IMR-90 (cell line): Measurements from ENCODE around the gene PPIH. TPM values are rescaled to one million over a fixed set of nuclear protein-coding genes. Genes with fewer than 3 reads are reported as not detected.
A peak's percentile ranks its signal among the peaks of the same experiment; 100 is the strongest.

ENCODE experiments used
- ATAC-seq: fragments of 200-7000 bp; cut with Tn5 transposase; 2 replicates; pipeline ENCODE4 v1.9.1; 2020; ENCODE audit warnings: low read depth, mild to moderate bottlenecking, moderate library complexity
- BruUV-seq: library from RNA; stranded (reverse); fragments of 400-500 nt; replicated peaks from 2 replicates; lab custom pipeline; 2021; lab: Mats Ljungman, UMichigan
- CTCF ChIA-PET: fragments of 300-600 bp; formaldehyde crosslinking; extraction: SDS; loops from one replicate; lab custom pipeline; 2021; ENCODE audit warnings: antibody characterized with exemption; lab: Yijun Ruan, JAX
- POLR2A ChIA-PET: fragments of 300-600 bp; sonication (Branson Sonifier 250); formaldehyde crosslinking; loops from one replicate; lab custom pipeline; 2022; ENCODE audit warnings: antibody characterized with exemption; ENCODE audit not compliant: unreplicated experiment; lab: Charles Lee
- DNase-seq: peaks from one replicate; pipeline ENCODE4 v3.0.0; 2013
- H2AFZ ChIP-seq: replicated peaks from 2 replicates; pipeline ENCODE3; 2013; ENCODE audit warnings: low read length, mild to moderate bottlenecking; ENCODE audit not compliant: poor library complexity
- H2AK5ac ChIP-seq: 2 replicates; pipeline ENCODE4 v1.6.1; 2013; ENCODE audit warnings: low read depth, low read length, inconsistent platforms
- H2AK9ac ChIP-seq: replicated peaks from 2 replicates; pipeline ENCODE3; 2013; ENCODE audit warnings: mild to moderate bottlenecking, low read depth, low read length, moderate library complexity; ENCODE audit not compliant: poor library complexity
- H2BK120ac ChIP-seq: 2 replicates; pipeline ENCODE4 v1.6.1; 2013; ENCODE audit warnings: low read depth, low read length, inconsistent platforms
- H2BK15ac ChIP-seq: 3 replicates; pipeline ENCODE4 v1.6.1; 2013; ENCODE audit warnings: low read depth, low read length, inconsistent platforms
- H2BK20ac ChIP-seq: 2 replicates; pipeline ENCODE4 v1.6.1; 2013; ENCODE audit warnings: low read depth, mild to moderate bottlenecking, inconsistent platforms, low read length, moderate library complexity
- H2BK5ac ChIP-seq: 2 replicates; pipeline ENCODE4 v1.6.1; 2013; ENCODE audit warnings: mild to moderate bottlenecking, low read depth, low read length, inconsistent platforms; ENCODE audit not compliant: poor library complexity, severe bottlenecking
- H3K14ac ChIP-seq: replicated peaks from 2 replicates; pipeline ENCODE4 v1.6.1; 2013; ENCODE audit warnings: low read depth, low read length, inconsistent platforms
- H3K18ac ChIP-seq: 2 replicates; pipeline ENCODE4 v1.6.1; 2013; ENCODE audit warnings: low read depth, low read length, control low read depth
- H3K23ac ChIP-seq: 2 replicates; pipeline ENCODE4 v1.6.1; 2013; ENCODE audit warnings: low read depth, low read length, inconsistent platforms
- H3K27ac ChIP-seq: 2 replicates; pipeline ENCODE4 v1.5.1; 2013; ENCODE audit warnings: mild to moderate bottlenecking, control low read depth, low read length; ENCODE audit not compliant: insufficient read depth
- H3K27me3 ChIP-seq: 2 replicates; pipeline ENCODE4 v1.6.1; 2013; ENCODE audit warnings: low read length; ENCODE audit not compliant: control insufficient read depth, insufficient read depth
- H3K36me3 ChIP-seq: 2 replicates; pipeline ENCODE4 v1.6.1; 2013; ENCODE audit warnings: low read length, mixed read lengths; ENCODE audit not compliant: control insufficient read depth, insufficient read depth
- H3K4ac ChIP-seq: 2 replicates; pipeline ENCODE4 v1.6.1; 2013; ENCODE audit warnings: low read depth, low read length, inconsistent platforms
- H3K4me1 ChIP-seq: 2 replicates; pipeline ENCODE4 v1.6.1; 2013; ENCODE audit warnings: low read length, mixed read lengths; ENCODE audit not compliant: control insufficient read depth, insufficient read depth
- H3K4me2 ChIP-seq: 2 replicates; pipeline ENCODE4 v1.6.1; 2013; ENCODE audit warnings: low read depth, mild to moderate bottlenecking, control low read depth, low read length, moderate library complexity
- H3K4me3 ChIP-seq: 2 replicates; pipeline ENCODE4 v1.5.1; 2013; ENCODE audit warnings: low read depth, mild to moderate bottlenecking, control low read depth, low read length, moderate library complexity; ENCODE audit not compliant: insufficient read depth
- H3K56ac ChIP-seq: 2 replicates; pipeline ENCODE4 v1.6.1; 2013; ENCODE audit warnings: low read length, inconsistent platforms; ENCODE audit not compliant: insufficient read depth; ENCODE audit errors: extremely low read depth
- H3K79me1 ChIP-seq, 2 experiments: 2 replicates each; pipeline ENCODE4 v1.6.1; 2013; ENCODE audit warnings: low read length in 2 of 2, inconsistent platforms in 1 of 2, low read depth in 1 of 2
- H3K9ac ChIP-seq: 2 replicates; pipeline ENCODE4 v1.6.1; 2013; ENCODE audit warnings: low read depth, low read length, control low read depth
- H3K9me1 ChIP-seq: 2 replicates; pipeline ENCODE4 v1.6.1; 2013; ENCODE audit warnings: low read length, inconsistent platforms; ENCODE audit not compliant: insufficient read depth
- H3K9me3 ChIP-seq: 2 replicates; pipeline ENCODE4 v1.6.1; 2013; ENCODE audit warnings: low read length; ENCODE audit not compliant: control insufficient read depth, insufficient read depth
- H4K20me1 ChIP-seq: 2 replicates; pipeline ENCODE4 v1.6.1; 2013; ENCODE audit warnings: low read length, inconsistent platforms; ENCODE audit not compliant: insufficient read depth
- H4K5ac ChIP-seq: 2 replicates; pipeline ENCODE4 v1.6.1; 2013; ENCODE audit warnings: mild to moderate bottlenecking, low read depth, low read length, control low read depth
- H4K8ac ChIP-seq, 2 experiments: 2 replicates each; pipeline ENCODE4 v1.6.1; 2013; ENCODE audit warnings: low read depth in 2 of 2, low read length in 2 of 2, control low read depth in 1 of 2, inconsistent platforms in 1 of 2
- H4K91ac ChIP-seq: 2 replicates; pipeline ENCODE4 v1.6.1; 2013; ENCODE audit warnings: low read depth, low read length, inconsistent platforms; ENCODE audit not compliant: insufficient read depth
- CHD1 ChIP-seq: IDR thresholded peaks from 2 replicates; pipeline ENCODE4 v1.6.1; 2012; ENCODE audit warnings: low read depth, low read length, improper control_type of control experiment
- FOS ChIP-seq: fragments of 150-350 bp; IDR thresholded peaks from 2 replicates; pipeline ENCODE4 v1.6.1; 2016; ENCODE audit warnings: low read depth, low read length
- MAFK ChIP-seq: IDR thresholded peaks from 2 replicates; pipeline ENCODE4 v1.6.1; 2012; ENCODE audit warnings: low read depth, low read length, improper control_type of control experiment
- MAZ ChIP-seq: IDR thresholded peaks from 2 replicates; pipeline ENCODE4 v1.6.1; 2012; ENCODE audit warnings: low read depth, mild to moderate bottlenecking, low read length, improper control_type of control experiment, moderate library complexity, borderline replicate concordance
- MXI1 ChIP-seq: IDR thresholded peaks from 2 replicates; pipeline ENCODE4 v1.6.1; 2012; ENCODE audit warnings: low read depth, mild to moderate bottlenecking, low read length, moderate library complexity, borderline replicate concordance
- NFE2L2 ChIP-seq: fragments of 150-350 bp; IDR thresholded peaks from 2 replicates; pipeline ENCODE4 v1.6.1; 2016; ENCODE audit warnings: low read depth, mild to moderate bottlenecking, low read length
- RAD21 ChIP-seq: IDR thresholded peaks from 2 replicates; pipeline ENCODE4 v1.6.1; 2012; ENCODE audit warnings: low read length, improper control_type of control experiment
- RCOR1 ChIP-seq: IDR thresholded peaks from 2 replicates; pipeline ENCODE4 v1.6.1; 2012; ENCODE audit warnings: mild to moderate bottlenecking, low read length, improper control_type of control experiment; ENCODE audit not compliant: insufficient replicate concordance
- RFX5 ChIP-seq: IDR thresholded peaks from 2 replicates; pipeline ENCODE4 v1.8.0; 2012; ENCODE audit warnings: low read depth, mild to moderate bottlenecking, low read length, moderate library complexity
- SMC3 ChIP-seq: fragments of 150-350 bp; IDR thresholded peaks from 2 replicates; pipeline ENCODE4 v1.6.1; 2016; ENCODE audit warnings: low read depth, mild to moderate bottlenecking, antibody characterized with exemption, low read length, moderate library complexity
- WGBS, 2 experiments: methylation state at CpG; one replicate each; pipeline versions ENCODE4 v1.1.5 to v1.1.7; 2013; ENCODE audit warnings: missing lambda C conversion rate in 2 of 2; ENCODE audit not compliant: insufficient read length in 1 of 2; ENCODE audit errors: extremely low coverage in 2 of 2; 5-methylcytosine and 5-hydroxymethylcytosine counted together
- dilution Hi-C: fragments of 300-500 bp; cut with HindIII; formaldehyde crosslinking; loops from one replicate; pipeline ENCODE4 v1.14.3; 2018; ENCODE audit warnings: low sequenced_read_pairs; ENCODE audit not compliant: unreplicated experiment
- in situ Hi-C: fragments of 300-500 bp; cut with MboI; formaldehyde crosslinking; loops from 3 replicates; pipeline ENCODE4 v1.14.3; 2019; ENCODE audit warnings: low sequenced_read_pairs, inconsistent platforms, mixed read lengths
- intact Hi-C: fragments of 100-400 bp; cut with micrococcal nuclease; formaldehyde crosslinking; loops from 2 replicates; pipeline ENCODE4 v1.10.0; 2022
- polyA plus RNA-seq, 3 experiments: library from polyadenylated mRNA; depleted of rRNA; stranded (reverse); fragments of >200 nt; gene quantifications; 2 replicates each; pipeline ENCODE4 v1.2.3, GENCODE V29; 2012; ENCODE audit warnings: low replicate concordance in 1 of 3
- total RNA-seq: library from RNA; depleted of rRNA; stranded (reverse); fragments of >200 nt; gene quantifications from 2 replicates; pipeline ENCODE4 v1.2.3, GENCODE V29; 2012
- TF ChIP-seq, protein P1 (sequence below): conservative IDR thresholded peaks from 2 replicates; pipeline ENCODE4 v1.5.1; 2012; ENCODE audit warnings: mild to moderate bottlenecking, low read depth, low read length, improper control_type of control experiment
- TF ChIP-seq, protein P2 (sequence below): fragments of 150-350 bp; IDR thresholded peaks from 2 replicates; pipeline ENCODE4 v1.6.1; 2017; ENCODE audit warnings: mild to moderate bottlenecking, antibody characterized with exemption, low read length, low read depth
- TF ChIP-seq, protein P3 (sequence below): fragments of 150-350 bp; IDR thresholded peaks from 2 replicates; pipeline ENCODE4 v1.6.1; 2016; ENCODE audit warnings: low read depth, mild to moderate bottlenecking, low read length, moderate library complexity, borderline replicate concordance

The PPIH gene
- total and polyA plus RNA-seq, 2 of the 4 experiments (the other 2 are of a cell fraction): 22.4 to 52.1 TPM

DNA sequence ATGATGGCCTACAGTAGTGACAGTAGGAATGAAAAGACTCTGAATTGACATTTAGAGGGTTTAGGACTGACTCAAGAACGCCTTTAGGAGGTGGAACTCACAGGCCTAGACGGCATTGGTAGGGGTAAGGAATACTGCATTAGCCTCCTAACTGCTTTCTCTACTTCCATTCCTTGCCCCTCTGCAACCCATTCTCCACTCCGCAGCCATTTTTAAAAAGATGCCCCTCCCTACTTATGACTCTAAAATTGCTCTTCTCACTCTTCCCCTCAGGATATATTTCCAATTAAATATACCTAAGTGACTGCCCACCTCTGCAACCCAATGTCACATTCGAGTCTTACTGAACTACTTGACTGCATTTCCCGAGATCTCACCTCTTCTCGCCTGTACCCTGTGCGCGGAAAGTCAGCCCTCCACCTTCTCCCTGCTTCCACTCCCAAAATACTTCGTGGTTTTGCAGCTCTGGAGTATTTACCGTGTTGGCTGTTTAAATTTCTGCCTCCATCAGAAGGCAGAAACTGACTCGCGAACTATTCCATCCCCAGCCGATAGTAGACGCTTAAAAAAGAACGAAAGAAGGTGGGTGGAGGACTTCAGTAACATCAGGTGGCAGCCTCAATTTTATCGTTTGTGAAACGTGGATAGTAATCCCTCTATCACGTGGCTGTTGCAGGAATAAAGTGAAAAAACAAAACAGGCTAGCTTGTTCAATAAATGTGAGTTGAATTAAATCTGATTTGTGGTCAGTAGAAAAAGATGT is 22.9 kb downstream of the PPIH start:
- H2AK9ac ChIP-seq: peak overlapping the region; percentile 6
- H2BK5ac ChIP-seq: peak overlapping the region; percentile 71
- H2BK15ac ChIP-seq: no peak overlapping the region; the same call in 2 of the 3 replicates
- TSS peak; percentile 82 for BruUV-seq
- no peak overlapping the region for H2BK20ac ChIP-seq
- peak overlapping the region; percentile 91 for H3K23ac ChIP-seq
- CTCF ChIA-PET: interaction anchor here (1.4 kb wide), 1 partner anchor 10 kb away, joined by 3 read pairs; no protein-coding TSS in a partner anchor
- no peak for ATAC-seq
- H3K27me3 ChIP-seq: no peaks in the 10 kb centered on the region
- peak overlapping the region; percentile 85 for H3K56ac ChIP-seq
- dilution Hi-C loops: no loop called here
- no peaks in the 10 kb centered on the region for H3K9me3 ChIP-seq
- H3K79me1 ChIP-seq: peaks cover 12 to 23% of the 10 kb centered on the region in 2 experiments; a peak in 3 of 4 replicates
- peak overlapping the region; percentile 53; the same call in 1 of the 2 replicates for H2AK5ac ChIP-seq
- H3K4ac ChIP-seq: peak overlapping the region; percentile 95
- 5% methylated on average over 9 of the region's 18 CpGs; no CpG with 5 or more reads in 1 of the 2 experiments for WGBS, 2 experiments
- H3K36me3 ChIP-seq: peaks cover 4% of the 10 kb centered on the region
- H3K4me1 ChIP-seq: peaks cover 10% of the 10 kb centered on the region; the same call in 1 of the 2 replicates
- POLR2A ChIA-PET: interaction anchor here (1.4 to 1.5 kb wide), 2 partner anchors 9 to 85 kb away, joined by 3 to 6 read pairs; no protein-coding TSS in a partner anchor
- H2BK120ac ChIP-seq: peak overlapping the region; percentile 51; the same call in 1 of the 2 replicates
- H3K9me1 ChIP-seq: peaks cover 7% of the 10 kb centered on the region
- H2AFZ ChIP-seq: peak overlapping the region; percentile 93
- H3K14ac ChIP-seq: peak overlapping the region; percentile 94
- peak overlapping the region; percentile 50 for H3K4me3 ChIP-seq
- intact Hi-C loops: loop anchor here (5.0 to 10.0 kb wide), 4 partner anchors 86 to 536 kb away; partner anchors contain the start of genes C1orf50, P3H1 and ZNF691
- DNase-seq: no peak
- H4K91ac ChIP-seq: peak overlapping the region; percentile 60
- no peak overlapping the region for H3K18ac ChIP-seq
- peak overlapping the region; percentile 71 for H3K9ac ChIP-seq
- H4K8ac ChIP-seq: peak overlapping the region; percentile 87 to 95
- H4K5ac ChIP-seq: peak overlapping the region; percentile 69
- H3K27ac ChIP-seq: peak overlapping the region; percentile 82
- H4K20me1 ChIP-seq: peaks cover 33% of the 10 kb centered on the region
- H3K4me2 ChIP-seq: peak overlapping the region; percentile 95
- in situ Hi-C loops: no loop called here
- TF ChIP-seq SMC3: no peak
- TF ChIP-seq NFE2L2: no peak
- TF ChIP-seq, protein P1, sequence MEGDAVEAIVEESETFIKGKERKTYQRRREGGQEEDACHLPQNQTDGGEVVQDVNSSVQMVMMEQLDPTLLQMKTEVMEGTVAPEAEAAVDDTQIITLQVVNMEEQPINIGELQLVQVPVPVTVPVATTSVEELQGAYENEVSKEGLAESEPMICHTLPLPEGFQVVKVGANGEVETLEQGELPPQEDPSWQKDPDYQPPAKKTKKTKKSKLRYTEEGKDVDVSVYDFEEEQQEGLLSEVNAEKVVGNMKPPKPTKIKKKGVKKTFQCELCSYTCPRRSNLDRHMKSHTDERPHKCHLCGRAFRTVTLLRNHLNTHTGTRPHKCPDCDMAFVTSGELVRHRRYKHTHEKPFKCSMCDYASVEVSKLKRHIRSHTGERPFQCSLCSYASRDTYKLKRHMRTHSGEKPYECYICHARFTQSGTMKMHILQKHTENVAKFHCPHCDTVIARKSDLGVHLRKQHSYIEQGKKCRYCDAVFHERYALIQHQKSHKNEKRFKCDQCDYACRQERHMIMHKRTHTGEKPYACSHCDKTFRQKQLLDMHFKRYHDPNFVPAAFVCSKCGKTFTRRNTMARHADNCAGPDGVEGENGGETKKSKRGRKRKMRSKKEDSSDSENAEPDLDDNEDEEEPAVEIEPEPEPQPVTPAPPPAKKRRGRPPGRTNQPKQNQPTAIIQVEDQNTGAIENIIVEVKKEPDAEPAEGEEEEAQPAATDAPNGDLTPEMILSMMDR: no peak
- no peak for TF ChIP-seq MAZ
- TF ChIP-seq MAFK: no peak
- TF ChIP-seq, protein P2, sequence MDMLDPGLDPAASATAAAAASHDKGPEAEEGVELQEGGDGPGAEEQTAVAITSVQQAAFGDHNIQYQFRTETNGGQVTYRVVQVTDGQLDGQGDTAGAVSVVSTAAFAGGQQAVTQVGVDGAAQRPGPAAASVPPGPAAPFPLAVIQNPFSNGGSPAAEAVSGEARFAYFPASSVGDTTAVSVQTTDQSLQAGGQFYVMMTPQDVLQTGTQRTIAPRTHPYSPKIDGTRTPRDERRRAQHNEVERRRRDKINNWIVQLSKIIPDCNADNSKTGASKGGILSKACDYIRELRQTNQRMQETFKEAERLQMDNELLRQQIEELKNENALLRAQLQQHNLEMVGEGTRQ: no peak
- no peak for TF ChIP-seq RFX5
- TF ChIP-seq RCOR1: no peak
- TF ChIP-seq CHD1: no peak
- no peak for TF ChIP-seq RAD21
- TF ChIP-seq, protein P3, sequence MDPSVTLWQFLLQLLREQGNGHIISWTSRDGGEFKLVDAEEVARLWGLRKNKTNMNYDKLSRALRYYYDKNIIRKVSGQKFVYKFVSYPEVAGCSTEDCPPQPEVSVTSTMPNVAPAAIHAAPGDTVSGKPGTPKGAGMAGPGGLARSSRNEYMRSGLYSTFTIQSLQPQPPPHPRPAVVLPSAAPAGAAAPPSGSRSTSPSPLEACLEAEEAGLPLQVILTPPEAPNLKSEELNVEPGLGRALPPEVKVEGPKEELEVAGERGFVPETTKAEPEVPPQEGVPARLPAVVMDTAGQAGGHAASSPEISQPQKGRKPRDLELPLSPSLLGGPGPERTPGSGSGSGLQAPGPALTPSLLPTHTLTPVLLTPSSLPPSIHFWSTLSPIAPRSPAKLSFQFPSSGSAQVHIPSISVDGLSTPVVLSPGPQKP: no peak
- TF ChIP-seq MXI1: no peak
- no peak for TF ChIP-seq FOS
